Measurements from ENCODE around the gene FLT3. TPM values are rescaled to one million over a fixed set of nuclear protein-coding genes. Genes with fewer than 3 reads are reported as not detected.

Gene FLT3
- total and polyA plus RNA-seq, 7 donors, result 0.23 to 3.5 (median 2.0) TPM; not detected in 1

GRCh38 chr13:27967736-27968315 is 132.6 kb downstream of the FLT3 start:
- WGBS, 2 donors, result 2 to 4% methylated on average over 33 of the region's 33 CpGs
- peak overlapping the region in 1 of 4 donors; percentile 47 for H3K27ac ChIP-seq

GRCh38 chr13:27967203-27967735 is 133.1 kb downstream of the FLT3 start:
- TF ChIP-seq EP300 (IDR thresholded peaks at IDR 0.05), result no peak
- TF ChIP-seq POLR2A (IDR thresholded peaks at IDR 0.05), result peak in 1 of 2 donors; percentile 25
- Histone ChIP-seq H3K9me3 (no peaks in the 10 kb centered on the region), H3K36me3 (no peaks in the 10 kb centered on the region), H3K4me1 (peaks cover 0 to 32% (median 21%) of the 10 kb centered on the region in 4 donors), H3K27ac (peak overlapping the region in 1 of 4 donors; percentile 47), H3K27me3 (peaks cover 50 to 100% (median 72%) of the 10 kb centered on the region in 3 donors), H3K4me3 (peak overlapping the region in 1 of 4 donors; percentile 15)
- intact Hi-C loops (cut with DNase I), result no loop called here
- DNase-seq, result no peak
- whole genome bisulfite sequencing, 2 donors, result 2 to 3% methylated on average over 18 of the region's 18 CpGs

More at GRCh38 chr13:27967736-27968315, 132.6 kb downstream of the FLT3 start:
- TF ChIP-seq EP300 (IDR thresholded peaks at IDR 0.05) (no peak), POLR2AphosphoS5 (IDR thresholded peaks at IDR 0.05) (no peak), CTCF (IDR thresholded peaks at IDR 0.05) (no peak), POLR2A (IDR thresholded peaks at IDR 0.05) (no peak)
- Histone ChIP-seq H3K27me3 (peaks cover 53 to 100% (median 77%) of the 10 kb centered on the region in 3 donors), H3K4me1 (peaks cover 0 to 32% (median 21%) of the 10 kb centered on the region in 4 donors), H3K4me3 (peak overlapping the region in 3 of 4 donors; percentile 15 to 19 (median 17)), H3K36me3 (no peaks in the 10 kb centered on the region), H3K9me3 (no peaks in the 10 kb centered on the region)
- intact Hi-C loops (cut with DNase I), result no loop called here
- no peak for DNase-seq

GRCh38 chr13:27966641-27967202 is 133.7 kb downstream of the FLT3 start:
- Histone ChIP-seq H3K9me3 (no peaks in the 10 kb centered on the region), H3K27ac (no peak overlapping the region), H3K36me3 (no peaks in the 10 kb centered on the region), H3K4me3 (peak overlapping the region in 1 of 4 donors; percentile 15), H3K27me3 (peaks cover 50 to 100% (median 71%) of the 10 kb centered on the region in 3 donors), H3K4me1 (peaks cover 0 to 32% (median 21%) of the 10 kb centered on the region in 4 donors)
- WGBS, 2 donors, result 2 to 5% methylated on average over 38 of the region's 38 CpGs
- intact Hi-C loops (cut with DNase I), result no loop called here
- no peak for DNase-seq
- TF ChIP-seq EP300 (IDR thresholded peaks at IDR 0.05) (no peak), POLR2A (IDR thresholded peaks at IDR 0.05) (no peak), CTCF (IDR thresholded peaks at IDR 0.05) (no peak), POLR2AphosphoS5 (IDR thresholded peaks at IDR 0.05) (no peak)

- intact Hi-C loops (cut with DNase I), result no loop called here
- Histone ChIP-seq H3K9me3 (no peaks in the 10 kb centered on the region), H3K4me1 (peaks cover 0 to 36% (median 24%) of the 10 kb centered on the region in 4 donors), H3K36me3 (no peaks in the 10 kb centered on the region), H3K4me3 (peak overlapping the region in 1 of 4 donors; percentile 15), H3K27me3 (peaks cover 57 to 100% (median 68%) of the 10 kb centered on the region in 3 donors), H3K27ac (no peak overlapping the region)
- WGBS, 2 donors, result 2 to 9% methylated on average over 45 of the region's 45 CpGs
- no peak for DNase-seq
- TF ChIP-seq CTCF (IDR thresholded peaks at IDR 0.05), result no peak
- TF ChIP-seq POLR2AphosphoS5 (IDR thresholded peaks at IDR 0.05), result no peak
- peak in 1 of 2 donors; percentile 38 for TF ChIP-seq POLR2A (IDR thresholded peaks at IDR 0.05)
- no peak for TF ChIP-seq EP300 (IDR thresholded peaks at IDR 0.05)
Measured at GRCh38 chr13:27965740-27966640, 134.4 kb downstream of the FLT3 start.

All from sigmoid colon (tissue), 7 donors.